ENCODE measurements around the gene RPS6KB1.
"Not testable (repeated sequence)": the region's sequence is repeated elsewhere in the genome, so short reads cannot be mapped to it uniquely, and the experiment has no call there.

DNA sequence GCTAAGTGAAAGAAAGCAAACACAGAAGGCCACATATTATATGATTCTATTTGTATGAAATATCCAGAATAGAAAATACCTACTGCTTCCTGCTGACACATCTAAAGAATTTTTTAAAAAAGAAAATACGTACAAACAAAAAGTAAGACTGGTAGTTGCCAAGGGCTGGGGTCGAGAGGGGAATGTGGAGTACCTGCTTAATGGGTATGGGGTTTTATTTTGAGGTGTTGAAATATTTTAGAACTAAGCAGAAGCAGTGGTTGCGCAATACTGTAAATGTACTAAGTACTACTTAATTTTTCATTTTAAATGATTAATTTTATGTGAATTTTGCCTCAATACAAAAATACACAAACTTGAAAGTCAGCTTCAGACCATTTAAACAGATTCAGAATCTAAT lies 103.7 kb downstream of the RPS6KB1 start:
- TF ChIP-seq YY1 (IDR thresholded peaks at IDR 0.05; ENCODE audit: insufficient read depth, insufficient read length); ZNF274 (IDR thresholded peaks at IDR 0.05; ENCODE audit: low read depth, low read length): not testable (repeated sequence)
